Dermis blood vessel endothelial cell (primary cell): ENCODE results near the gene GNAL. TPM values are rescaled to one million over a fixed set of nuclear protein-coding genes. Genes with fewer than 3 reads are reported as not detected.

Experiments used
- DNase-seq: peaks from one replicate; pipeline ENCODE4 v3.0.0; 2010
- total RNA-seq: library from RNA; depleted of rRNA; stranded (reverse); fragments of >200 nt; gene quantifications from 2 replicates; pipeline ENCODE4 v1.2.3, GENCODE V29; 2014

Gene GNAL
- total RNA-seq, 1 donor from 2014 or later = 0.68 TPM

GRCh38 chr18:11726556-11726955 is 37.5 kb downstream of the GNAL start:
- no peak for DNase-seq

- DNase-seq = peak; percentile 17
Observed at GRCh38 chr18:11728249-11728648, 39.2 kb downstream of the GNAL start.

- no peak for DNase-seq
Observed at GRCh38 chr18:11729556-11729955, 40.5 kb downstream of the GNAL start.

DNA sequence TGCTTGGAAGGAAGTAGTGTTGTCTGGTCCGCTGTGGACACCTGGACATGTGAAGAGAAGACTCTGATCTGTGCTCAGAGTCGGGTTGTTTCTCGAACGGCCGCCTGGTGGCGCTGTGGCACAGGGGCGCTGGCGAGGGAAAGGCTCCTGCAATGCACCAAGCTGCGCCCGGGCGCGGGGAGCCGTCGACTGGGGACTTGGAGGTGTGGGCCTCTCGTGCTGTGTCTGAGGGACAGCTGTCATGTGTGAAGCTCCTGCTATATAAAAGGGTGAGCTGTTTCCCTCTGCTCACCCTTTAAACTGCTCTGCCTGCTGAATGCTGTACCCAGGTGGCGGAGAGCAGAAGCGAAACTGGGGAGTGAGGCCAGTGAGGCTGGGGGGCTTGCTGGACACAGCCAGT is 44.0 kb downstream of the GNAL start:
- peak; percentile 82 for DNase-seq

GRCh38 chr18:11736656-11737055 is 47.6 kb downstream of the GNAL start:
- no peak for DNase-seq

DNA sequence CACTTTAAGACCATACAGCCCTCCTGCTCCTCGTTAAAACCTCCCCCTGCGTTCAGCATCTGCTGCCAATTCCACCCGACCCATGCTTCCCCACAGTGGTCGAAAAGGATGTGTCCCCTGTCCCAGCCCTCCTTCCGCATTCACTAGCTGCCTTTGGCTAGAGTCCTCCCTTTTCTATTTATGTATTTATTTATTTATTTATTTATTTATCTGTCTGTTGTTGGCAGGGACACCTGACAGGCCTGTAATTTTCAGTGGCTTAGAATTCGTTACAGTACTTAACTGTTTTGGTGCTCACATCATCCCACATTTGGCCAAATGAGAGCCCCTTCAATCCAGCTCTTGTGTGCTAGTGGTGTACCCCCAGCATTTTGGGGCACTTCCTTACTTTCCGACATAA is 50.8 kb downstream of the GNAL start:
- DNase-seq = no peak

DNA sequence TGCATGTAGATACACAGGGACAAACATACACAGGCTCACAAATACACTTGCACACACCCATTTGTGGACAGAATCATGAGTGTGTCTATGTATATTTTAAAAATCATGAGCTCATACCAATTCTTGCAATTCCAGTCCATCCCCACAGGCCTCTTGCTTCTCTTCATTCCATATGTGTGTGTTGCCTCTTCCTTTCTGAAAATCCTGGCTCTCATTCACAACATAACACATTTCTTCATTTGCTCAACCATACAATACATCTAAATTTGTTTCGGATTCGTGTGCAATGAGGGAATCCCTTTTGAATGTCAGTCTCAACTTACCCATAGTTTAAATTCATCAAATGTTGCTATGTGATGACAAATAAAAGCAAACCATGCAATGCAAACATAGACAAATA is 51.4 kb downstream of the GNAL start:
- no peak for DNase-seq

GRCh38 chr18:11741505-11742145 is 52.6 kb downstream of the GNAL start:
- DNase-seq = peak; percentile 38

- DNase-seq = no peak
Observed at GRCh38 chr18:11745521-11745920, 56.5 kb downstream of the GNAL start.

- no peak for DNase-seq
Observed at GRCh38 chr18:11747286-11747685, 58.2 kb downstream of the GNAL start.

DNA sequence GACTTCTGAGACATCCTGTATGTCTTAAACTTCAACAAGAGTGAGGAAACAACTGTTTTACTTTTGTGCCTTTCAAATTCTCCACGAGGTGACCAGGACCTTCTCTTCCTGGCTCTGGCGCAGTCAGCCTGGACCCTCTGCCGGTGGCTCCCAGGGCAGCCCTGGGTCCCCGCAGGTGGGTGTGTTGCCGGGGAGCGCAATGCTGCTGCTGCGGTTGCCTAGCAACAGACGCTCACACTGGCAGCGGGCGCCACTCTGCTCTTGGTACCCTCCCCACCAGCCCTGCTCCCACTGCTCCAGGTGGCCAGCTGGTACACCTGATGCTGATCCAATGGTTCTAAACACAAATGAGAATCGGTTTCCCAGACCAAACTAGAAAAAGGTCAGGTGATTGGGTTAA is 58.7 kb downstream of the GNAL start:
- no peak for DNase-seq

GRCh38 chr18:11749305-11749704 is 60.2 kb downstream of the GNAL start:
- no peak for DNase-seq

- DNase-seq = no peak
Observed at GRCh38 chr18:11750171-11750570, 61.1 kb downstream of the GNAL start.

GRCh38 chr18:11750581-11751310 is 61.7 kb downstream of the GNAL start:
- DNase-seq = no peak

DNA sequence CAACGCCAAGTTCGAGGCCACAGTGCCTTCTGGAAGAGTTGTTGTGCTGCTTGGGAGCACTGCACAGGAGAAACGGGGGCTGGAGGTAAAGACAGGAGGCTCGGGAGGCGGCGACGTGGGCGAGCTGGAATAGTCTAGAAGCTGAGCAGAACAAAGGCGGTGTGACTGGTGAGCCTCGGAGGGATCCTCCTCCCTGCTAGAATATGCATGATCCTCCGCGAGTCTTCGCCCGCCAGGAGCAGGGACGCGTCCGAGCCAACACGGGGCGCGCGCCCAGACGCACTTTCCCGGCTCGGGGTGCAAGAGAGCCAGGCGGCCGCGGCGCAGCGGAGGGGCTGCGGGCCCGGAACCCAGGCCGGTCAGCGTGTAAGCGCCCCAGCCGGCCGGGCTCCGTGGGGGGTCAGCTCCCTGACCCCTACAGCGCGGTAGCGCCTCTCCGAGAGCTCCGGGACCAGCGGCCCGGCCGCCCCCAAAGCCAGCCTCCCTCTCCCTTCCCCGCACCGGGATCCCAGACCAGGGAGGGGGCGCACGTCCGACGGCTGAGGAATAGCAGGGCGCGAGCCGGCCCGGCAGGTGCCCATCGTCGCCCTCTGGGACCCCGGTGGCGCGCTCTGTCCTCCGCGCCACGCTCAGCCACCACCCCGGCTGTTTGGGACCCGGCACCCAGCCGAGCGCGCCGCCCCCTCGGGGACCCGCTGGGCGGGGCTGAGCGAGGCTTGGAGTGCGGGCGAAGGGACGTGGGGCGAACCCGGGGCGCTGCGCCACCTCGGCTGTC is 62.5 kb downstream of the GNAL start:
- DNase-seq = no peak

DNA sequence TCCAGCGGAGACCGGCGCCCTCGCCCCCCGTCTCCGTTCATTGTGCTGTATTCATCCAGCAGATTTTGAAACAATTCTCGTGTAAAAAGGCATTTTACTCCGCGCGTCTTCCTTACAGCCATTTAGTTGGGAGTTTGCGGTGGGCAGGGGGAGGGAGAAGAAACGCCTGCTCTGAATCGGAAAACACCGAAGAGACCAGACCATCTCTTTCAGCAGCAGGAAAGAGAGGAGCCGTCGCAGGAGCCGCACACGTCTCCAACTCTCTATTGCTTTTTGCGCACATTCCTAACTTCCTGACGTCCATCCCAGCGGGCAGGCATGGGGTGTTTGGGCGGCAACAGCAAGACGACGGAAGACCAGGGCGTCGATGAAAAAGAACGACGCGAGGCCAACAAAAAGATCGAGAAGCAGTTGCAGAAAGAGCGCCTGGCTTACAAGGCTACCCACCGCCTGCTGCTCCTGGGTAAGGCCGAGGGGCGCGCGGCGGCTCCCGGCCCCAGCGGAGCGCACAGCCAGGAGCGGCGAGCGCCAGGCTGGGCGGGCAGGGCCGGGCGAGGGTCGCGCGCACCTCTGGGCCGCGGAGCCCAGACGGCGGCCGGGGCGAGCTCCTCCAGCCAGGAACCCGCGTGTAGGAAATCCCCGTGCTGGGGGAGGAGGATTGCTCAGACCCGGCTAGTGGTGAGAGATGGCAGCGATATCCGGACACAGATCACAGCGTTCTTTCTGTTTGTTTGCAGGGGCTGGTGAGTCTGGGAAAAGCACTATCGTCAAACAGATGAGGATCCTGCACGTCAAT is 63.2 kb downstream of the GNAL start:
- DNase-seq = peak; percentile 22

DNA sequence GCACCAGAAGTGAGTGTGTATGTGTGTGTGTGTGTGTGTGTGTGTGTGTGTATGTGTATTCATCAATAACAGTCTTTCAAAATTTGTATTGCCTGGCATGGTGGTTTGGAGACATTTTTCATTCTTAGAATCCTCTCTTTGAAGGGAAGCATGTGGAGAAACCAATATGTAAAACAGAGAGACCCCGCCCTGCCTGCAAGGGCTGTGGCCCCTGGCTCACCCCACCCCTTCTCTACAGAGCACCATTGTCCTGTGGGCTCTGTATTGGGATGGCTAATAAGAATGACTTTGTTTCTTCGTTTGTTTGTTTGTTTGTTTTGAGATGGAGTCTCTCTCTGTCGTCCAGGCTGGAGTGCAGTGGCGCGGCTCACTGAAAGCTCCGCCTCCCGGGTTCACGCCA is 65.9 kb downstream of the GNAL start:
- DNase-seq = no peak

DNA sequence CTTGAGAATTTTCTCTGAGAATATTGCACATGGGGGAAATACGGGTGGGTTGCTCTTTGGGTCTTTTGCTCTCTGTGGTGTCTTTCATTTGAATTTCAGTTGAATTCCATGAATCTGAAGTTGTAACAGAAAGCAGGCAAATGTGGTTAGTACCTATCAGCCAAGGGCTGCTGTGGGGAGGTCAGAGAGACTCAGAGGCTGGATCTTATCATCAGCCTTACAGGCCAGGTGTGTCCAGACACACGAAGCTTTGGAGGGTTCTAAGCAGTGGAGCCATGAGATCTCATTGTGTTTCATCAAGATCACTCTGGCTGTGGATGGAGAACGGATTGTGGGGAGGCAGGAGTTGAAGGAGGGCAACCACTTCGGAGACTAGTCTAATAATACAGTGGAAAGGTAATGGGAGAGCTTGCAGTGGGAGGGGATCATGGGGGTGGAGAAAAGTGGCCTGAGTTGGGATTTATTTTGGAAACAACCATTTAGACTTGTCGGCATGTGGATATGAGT is 68.1 kb downstream of the GNAL start:
- DNase-seq = no peak

- no peak for DNase-seq
Observed at GRCh38 chr18:11759456-11759855, 70.4 kb downstream of the GNAL start.

- DNase-seq = no peak
Observed at GRCh38 chr18:11760498-11761167, 71.6 kb downstream of the GNAL start.

DNA sequence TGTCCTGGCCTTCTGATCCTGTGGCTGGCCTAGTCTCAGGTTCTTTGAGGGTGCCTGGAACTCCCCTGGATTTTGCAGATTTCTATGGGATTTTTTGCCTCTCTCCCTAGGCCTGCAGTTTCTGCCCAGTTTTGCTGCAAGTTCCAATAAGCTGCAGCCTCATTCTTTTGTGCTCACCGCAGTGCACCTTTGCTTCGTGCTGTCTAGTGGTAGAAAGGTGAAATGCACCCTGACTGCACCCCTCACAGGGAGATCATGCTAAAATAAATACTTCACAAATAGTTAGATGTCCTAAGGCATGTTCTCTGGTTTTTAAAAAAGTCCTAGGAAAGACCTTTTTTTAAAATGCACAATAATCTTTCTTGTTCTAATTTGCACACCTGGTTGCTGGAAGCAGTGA is 72.5 kb downstream of the GNAL start:
- no peak for DNase-seq

GRCh38 chr18:11762429-11762828 is 73.4 kb downstream of the GNAL start:
- DNase-seq = no peak
